Endothelial cell of umbilical vein (primary cell): ENCODE results near the gene WDFY2. TPM values are rescaled to one million over a fixed set of nuclear protein-coding genes. Genes with fewer than 3 reads are reported as not detected.

Experiments
- BruUV-seq: library from RNA; stranded (reverse); fragments of 400-500 nt; replicated peaks from 2 replicates; lab custom pipeline; 2021; lab: Mats Ljungman, UMichigan
- CTCF ChIA-PET: fragments of 300-600, 350-600 bp; sonication (Branson Sonifier 250); formaldehyde crosslinking; loops from one replicate; lab custom pipeline; 2021; ENCODE audit warnings: antibody characterized with exemption, inconsistent platforms; lab: Charles Lee
- POLR2A ChIA-PET: fragments of 300-600, 350-600 bp; sonication (Branson Sonifier 250); formaldehyde crosslinking; loops from one replicate; lab custom pipeline; 2021; ENCODE audit warnings: antibody characterized with exemption, inconsistent platforms; lab: Charles Lee
- DNase-seq: peaks from one replicate; pipeline ENCODE4 v3.0.0-alpha.2; 2011; ENCODE audit warnings: low read depth, low spot score
- FAIRE-seq: peaks from 2 replicates; lab custom pipeline; 2011; peaks lifted over from hg19 to GRCh38; lab: Jason Lieb, UNC
- H2AFZ ChIP-seq: 2 replicates; pipeline ENCODE4 v1.6.0; 2012; ENCODE audit warnings: low read depth, low read length, control low read depth, inconsistent platforms
- H3K27ac ChIP-seq: 2 replicates; pipeline ENCODE4 v1.5.1; 2011; ENCODE audit warnings: low read depth, mild to moderate bottlenecking, control low read depth, low read length, moderate library complexity; ENCODE audit not compliant: insufficient read depth
- H3K27me3 ChIP-seq, 2 experiments: 2 replicates each; pipeline versions ENCODE4 v1.6.0 to v1.6.1; 2011; ENCODE audit warnings: low read length in 2 of 2, mixed read lengths in 1 of 2; ENCODE audit not compliant: control insufficient read depth in 2 of 2, insufficient read depth in 2 of 2
- H3K36me3 ChIP-seq, 2 experiments: 2 replicates in 1 of 2; 3 replicates in 1 of 2; pipeline ENCODE4 v1.5.1; 2011; ENCODE audit warnings: low read length in 2 of 2, mild to moderate bottlenecking in 1 of 2, moderate library complexity in 1 of 2; ENCODE audit not compliant: control insufficient read depth in 2 of 2, insufficient read depth in 2 of 2; ENCODE audit errors: extremely low read depth in 1 of 2
- H3K4me1 ChIP-seq: 3 replicates; pipeline ENCODE4 v1.5.1; 2011; ENCODE audit warnings: mild to moderate bottlenecking, low read length; ENCODE audit not compliant: control insufficient read depth, insufficient read depth; ENCODE audit errors: extremely low read depth
- H3K4me2 ChIP-seq: 2 replicates; pipeline ENCODE4 v1.6.1; 2011; ENCODE audit warnings: low read length, control low read depth, mixed read lengths; ENCODE audit not compliant: insufficient read depth
- H3K4me3 ChIP-seq, 3 experiments: fragments of 200-600 bp in 1 of 3; sonication (generic), shearing (Covaris generic) in 1 of 3; replicated peaks in 1 of 3; 2 replicates each; pipeline ENCODE4 v1.5.1; 2011 to 2016; ENCODE audit warnings: control low read depth in 3 of 3, low read length in 3 of 3, mild to moderate bottlenecking in 2 of 3, inconsistent platforms in 1 of 3, low read depth in 1 of 3, moderate library complexity in 1 of 3; ENCODE audit not compliant: insufficient read depth in 1 of 3
- H3K79me2 ChIP-seq: 2 replicates; pipeline ENCODE4 v1.6.0; 2012; ENCODE audit warnings: low read length, inconsistent platforms; ENCODE audit not compliant: control insufficient read depth, insufficient read depth
- H3K9ac ChIP-seq: replicated peaks from 2 replicates; pipeline ENCODE3; 2011; ENCODE audit warnings: low read length, control low read depth; ENCODE audit not compliant: insufficient read depth; ENCODE audit errors: extremely low read depth
- H3K9me1 ChIP-seq: replicated peaks from 3 replicates; pipeline ENCODE4 v1.6.0; 2011; ENCODE audit warnings: mild to moderate bottlenecking, low read length; ENCODE audit not compliant: control insufficient read depth, insufficient read depth; ENCODE audit errors: extremely low read depth
- H3K9me3 ChIP-seq: replicated peaks from 2 replicates; pipeline ENCODE4 v1.5.1; 2012; ENCODE audit warnings: low read length, inconsistent platforms; ENCODE audit not compliant: control insufficient read depth, insufficient read depth
- H4K20me1 ChIP-seq: replicated peaks from 2 replicates; pipeline ENCODE3; 2011; ENCODE audit warnings: mild to moderate bottlenecking, low read length; ENCODE audit not compliant: control insufficient read depth, insufficient read depth; ENCODE audit errors: extremely low read depth
- EZH2 ChIP-seq: IDR thresholded peaks from 2 replicates; pipeline ENCODE4 v1.6.1; 2012; ENCODE audit warnings: borderline replicate concordance, low read depth, mild to moderate bottlenecking, moderate library complexity, low read length, inconsistent platforms; ENCODE audit not compliant: severe bottlenecking
- GATA2 ChIP-seq: IDR thresholded peaks from 2 replicates; pipeline ENCODE4 v1.7.0; 2011; ENCODE audit warnings: low read depth, mild to moderate bottlenecking, moderate library complexity, mixed read lengths, low read length; ENCODE audit not compliant: insufficient read length, insufficient read depth
- JUN ChIP-seq: IDR thresholded peaks from 2 replicates; pipeline ENCODE4 v1.6.1; 2011; ENCODE audit warnings: borderline replicate concordance, low read depth; ENCODE audit not compliant: insufficient read length, insufficient read depth
- MYC ChIP-seq: IDR thresholded peaks from one replicate; pipeline ENCODE4 v1.6.1; 2011; ENCODE audit warnings: mild to moderate bottlenecking, low read depth, low read length
- POLR2AphosphoS5 ChIP-seq: IDR thresholded peaks from 2 replicates; pipeline ENCODE4 v1.6.1; 2012; ENCODE audit warnings: low read depth, mild to moderate bottlenecking, control low read depth, low read length, moderate library complexity; ENCODE audit not compliant: insufficient read depth
- dilution Hi-C: fragments of 300-500 bp; cut with MboI; formaldehyde crosslinking; loops from one replicate; pipeline ENCODE4 v1.15.0; 2019; ENCODE audit warnings: low sequenced_read_pairs; ENCODE audit not compliant: extremely low pct_ligation_motif_present
- intact Hi-C: fragments of 100-400 bp; cut with micrococcal nuclease; formaldehyde crosslinking; loops from one replicate; pipeline ENCODE4 v1.10.0; 2022
- polyA plus RNA-seq, 4 experiments: library from polyadenylated mRNA; depleted of rRNA in 3 of 4; stranded (reverse) in 3 of 4; unstranded in 1 of 4; fragments of >200 nt; gene quantifications; 2 replicates each; pipeline versions ENCODE4 v1.2.1 to v1.2.3, GENCODE V29; 2011 to 2012; ENCODE audit warnings: missing spikeins in 1 of 4
- total RNA-seq: library from RNA; stranded (reverse); gene quantifications from 2 replicates; pipeline ENCODE4 v1.2.3, GENCODE V29; 2021
- TF ChIP-seq, protein P1 (sequence below), 2 donors: IDR thresholded peaks; 1 replicate in 1 of 2; 2 replicates in 1 of 2; pipeline ENCODE4 v1.5.1; 2011; ENCODE audit warnings: low read length in 2 of 2, mild to moderate bottlenecking in 2 of 2, moderate library complexity in 2 of 2, control low read depth in 1 of 2, inconsistent platforms in 1 of 2, low read depth in 1 of 2; ENCODE audit not compliant: insufficient read depth in 1 of 2; ENCODE audit errors: extremely low read depth in 1 of 2

The WDFY2 gene
- total and polyA plus RNA-seq, 2 donors (not counting 3 experiments of a cell fraction or from before 2014, with no cell fraction given), result 2.1 to 5.5 TPM

DNA sequence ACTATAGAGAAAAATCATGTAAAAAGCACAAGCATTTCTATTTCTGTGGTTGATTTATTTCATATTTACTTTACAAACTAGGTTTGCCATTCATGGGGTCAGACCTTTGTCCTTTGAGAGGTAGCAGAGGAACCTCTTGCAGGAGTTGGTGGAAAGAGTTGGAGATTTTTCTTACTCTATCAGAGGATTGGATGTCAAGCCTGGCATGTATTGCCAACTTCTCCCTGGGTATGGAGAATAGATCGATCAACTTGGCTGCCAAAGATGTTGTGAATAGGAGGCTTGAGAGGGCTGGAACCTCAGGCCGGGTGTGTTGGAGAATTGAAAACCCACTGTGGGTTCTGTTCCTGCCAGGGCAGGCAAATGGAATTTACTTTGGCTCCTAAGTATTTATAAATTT, 81.2 kb downstream of the WDFY2 start:
- no TSS peak for BruUV-seq
- H3K4me1 ChIP-seq, result no peaks in the 10 kb centered on the region
- H3K9me1 ChIP-seq, result no peaks in the 10 kb centered on the region
- H3K36me3 ChIP-seq, result no peaks in the 10 kb centered on the region
- no peak overlapping the region for H3K4me2 ChIP-seq
- FAIRE-seq (no peak), DNase-seq (no peak)
- TF ChIP-seq, protein P1, sequence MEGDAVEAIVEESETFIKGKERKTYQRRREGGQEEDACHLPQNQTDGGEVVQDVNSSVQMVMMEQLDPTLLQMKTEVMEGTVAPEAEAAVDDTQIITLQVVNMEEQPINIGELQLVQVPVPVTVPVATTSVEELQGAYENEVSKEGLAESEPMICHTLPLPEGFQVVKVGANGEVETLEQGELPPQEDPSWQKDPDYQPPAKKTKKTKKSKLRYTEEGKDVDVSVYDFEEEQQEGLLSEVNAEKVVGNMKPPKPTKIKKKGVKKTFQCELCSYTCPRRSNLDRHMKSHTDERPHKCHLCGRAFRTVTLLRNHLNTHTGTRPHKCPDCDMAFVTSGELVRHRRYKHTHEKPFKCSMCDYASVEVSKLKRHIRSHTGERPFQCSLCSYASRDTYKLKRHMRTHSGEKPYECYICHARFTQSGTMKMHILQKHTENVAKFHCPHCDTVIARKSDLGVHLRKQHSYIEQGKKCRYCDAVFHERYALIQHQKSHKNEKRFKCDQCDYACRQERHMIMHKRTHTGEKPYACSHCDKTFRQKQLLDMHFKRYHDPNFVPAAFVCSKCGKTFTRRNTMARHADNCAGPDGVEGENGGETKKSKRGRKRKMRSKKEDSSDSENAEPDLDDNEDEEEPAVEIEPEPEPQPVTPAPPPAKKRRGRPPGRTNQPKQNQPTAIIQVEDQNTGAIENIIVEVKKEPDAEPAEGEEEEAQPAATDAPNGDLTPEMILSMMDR (IDR thresholded peaks at IDR 0.05; ENCODE audit: extremely low read depth in 1 of 2, insufficient read depth in 1 of 2, low read depth in 1 of 2, low read length in 2 of 2), result no peak
- no peak for TF ChIP-seq JUN
- no peak for TF ChIP-seq EZH2
- H3K9ac ChIP-seq, result no peak overlapping the region
- intact Hi-C loops, result no loop called here
- POLR2A ChIA-PET, result no interaction called here
- no peaks in the 10 kb centered on the region for H3K79me2 ChIP-seq
- H2AFZ ChIP-seq, result no peak overlapping the region
- CTCF ChIA-PET, result interaction anchor here (1.0 kb wide), 1 partner anchor 103 kb away, joined by 3 read pairs; no protein-coding TSS in a partner anchor
- H3K27ac ChIP-seq, result no peak overlapping the region
- dilution Hi-C loops, result no loop called here
- H4K20me1 ChIP-seq, result no peaks in the 10 kb centered on the region
- no peaks in the 10 kb centered on the region for H3K27me3 ChIP-seq
- no peak overlapping the region for H3K4me3 ChIP-seq
- H3K9me3 ChIP-seq, result no peaks in the 10 kb centered on the region

DNA sequence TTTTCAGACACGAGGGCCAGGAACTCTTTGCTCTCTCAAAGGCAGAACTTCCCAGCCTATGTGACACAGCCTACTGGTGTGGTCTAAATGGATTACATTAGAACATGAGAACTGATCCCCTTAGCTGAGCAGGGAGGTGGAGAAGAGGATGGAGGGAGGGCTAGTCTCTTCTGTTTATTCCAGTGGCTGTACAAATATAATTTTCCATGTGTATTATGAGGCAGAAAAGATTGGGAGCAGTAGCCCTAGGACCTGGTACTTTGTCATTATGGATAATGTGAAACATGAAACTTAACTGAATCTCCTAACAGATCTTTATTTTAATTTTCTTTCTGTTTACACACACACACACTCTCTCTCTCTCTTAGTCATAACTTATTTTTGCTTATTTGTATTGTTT, 82.1 kb downstream of the WDFY2 start:
- Histone ChIP-seq H3K36me3 (no peaks in the 10 kb centered on the region), H3K9me3 (no peaks in the 10 kb centered on the region), H3K4me1 (no peaks in the 10 kb centered on the region), H3K4me2 (no peak overlapping the region), H2AFZ (no peak overlapping the region), H3K27me3 (no peaks in the 10 kb centered on the region), H3K9ac (no peak overlapping the region), H3K27ac (no peak overlapping the region), H3K9me1 (no peaks in the 10 kb centered on the region), H3K79me2 (no peaks in the 10 kb centered on the region), H3K4me3 (no peak overlapping the region), H4K20me1 (no peaks in the 10 kb centered on the region)
- no peak for FAIRE-seq
- BruUV-seq, result no TSS peak
- ChIA-PET POLR2A (no interaction called here), CTCF (no interaction called here)
- dilution Hi-C loops, result no loop called here
- no peak for DNase-seq
- intact Hi-C loops, result no loop called here
- TF ChIP-seq POLR2AphosphoS5 (no peak), JUN (no peak), GATA2 (no peak), MYC (no peak)
